Measurements from ENCODE around the gene MUC5AC.

DNA sequence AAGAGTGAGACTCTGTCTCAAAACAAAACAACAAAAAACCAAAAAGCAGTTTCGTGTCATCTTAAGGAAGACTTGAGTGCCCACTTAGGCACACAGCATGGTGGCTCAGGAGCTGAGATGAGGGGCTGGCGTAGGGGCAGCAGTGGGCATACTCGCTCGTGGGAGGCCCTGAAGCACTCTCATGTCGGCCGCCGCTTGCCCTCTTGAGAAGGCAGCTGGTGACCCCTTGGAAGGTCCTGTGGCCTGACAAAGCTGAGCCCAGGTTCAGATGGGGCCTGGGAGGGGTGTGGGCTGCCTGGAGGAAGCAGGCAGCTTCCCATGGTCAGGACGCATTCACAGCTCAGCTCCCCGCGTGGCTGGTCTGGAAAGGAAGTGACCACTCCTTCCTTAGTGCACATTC is 80.1 kb downstream of the MUC5AC start:
- TF ChIP-seq CTCF (IDR thresholded peaks at IDR 0.05; ENCODE audit: borderline replicate concordance, extremely low read depth, low read length, poor library complexity, severe bottlenecking) = no peak
- no peak for TF ChIP-seq EZH2 (IDR thresholded peaks at IDR 0.05; ENCODE audit: borderline replicate concordance, low read depth, low read length, severe bottlenecking)

All from DND-41 (cell line).